Stimulated activated naive CD8-positive, alpha-beta T cell treated with anti-CD3 and anti-CD28 coated beads, Interleukin-15, Interleukin-2, amounts not matched to agents 100 U/mL and 50 U/mL, for 24 hours (primary cell): ENCODE measurements around the gene CDCA8.

Experiments used
- ATAC-seq: fragments of 150-1000 bp; cut with Tn5 transposase; one replicate; pipeline ENCODE4 v1.10.0; 2021
- DNase-seq: peaks from one replicate; pipeline ENCODE4 v3.0.0; 2021

CDCA8 gene

DNA sequence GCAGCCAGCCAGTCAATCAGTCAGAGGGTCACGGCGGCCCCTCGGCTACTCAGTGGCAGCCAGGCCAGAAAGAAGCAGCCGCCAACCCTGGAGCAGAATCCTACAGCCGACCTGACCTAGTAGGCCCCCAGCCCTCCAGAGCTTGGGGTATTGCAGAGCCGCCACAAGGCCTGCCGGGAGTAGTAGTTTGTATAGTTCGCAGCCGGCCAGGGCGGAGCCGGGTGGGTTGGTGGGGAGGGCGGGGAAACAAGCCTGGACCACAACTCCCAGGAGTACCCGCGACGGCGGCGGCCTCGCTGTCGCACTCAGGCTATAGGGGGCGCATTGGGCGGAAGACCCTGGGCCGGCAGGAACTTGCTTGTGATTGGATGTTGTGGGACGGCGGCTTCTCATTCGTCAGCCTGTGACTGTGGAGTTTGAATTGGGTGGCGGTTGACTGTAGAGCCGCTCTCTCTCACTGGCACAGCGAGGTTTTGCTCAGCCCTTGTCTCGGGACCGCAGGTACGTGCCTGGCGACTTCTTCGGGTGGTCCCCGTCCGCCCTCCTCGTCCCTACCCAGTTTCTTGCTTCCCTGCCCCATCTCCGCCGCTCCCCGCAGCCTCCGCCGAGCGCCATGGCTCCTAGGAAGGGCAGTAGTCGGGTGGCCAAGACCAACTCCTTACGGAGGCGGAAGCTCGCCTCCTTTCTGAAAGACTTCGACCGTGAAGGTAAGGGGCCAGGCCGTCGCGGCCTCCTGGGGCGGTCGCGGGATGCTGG lies at the start of gene CDCA8:
CDCA8 (plus strand) TSS at position 439 of the 756 bp plus-strand sequence; CDS start at position 614, 175 bp downstream.
- peak; percentile 98 for DNase-seq
- ATAC-seq, result peak; percentile 90

DNA sequence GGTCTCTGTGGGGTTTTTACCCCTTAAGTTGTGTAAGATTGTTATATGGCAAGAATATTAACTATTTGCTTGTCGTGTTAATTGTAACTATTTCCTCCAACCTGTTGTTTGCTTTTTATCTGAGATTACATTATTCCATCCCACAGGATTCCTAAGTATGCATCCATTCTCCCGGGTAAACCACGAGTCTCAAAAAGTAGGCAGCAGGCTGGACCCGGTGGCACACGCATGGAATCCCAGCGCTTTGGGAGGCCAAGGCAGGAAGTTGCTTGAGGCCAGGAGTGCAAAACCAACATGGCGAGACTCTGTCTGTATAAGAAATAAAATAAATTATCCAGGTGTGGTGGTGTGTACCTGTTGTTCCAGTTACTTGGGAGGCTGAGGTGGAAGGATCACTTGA lies 45.0 kb upstream of the CDCA8 start:
- no peak for DNase-seq
- ATAC-seq, result no peak

- ATAC-seq (no peak), DNase-seq (no peak)
Observed at GRCh38 chr1:37650173-37650572, 42.1 kb upstream of the CDCA8 start.

DNA sequence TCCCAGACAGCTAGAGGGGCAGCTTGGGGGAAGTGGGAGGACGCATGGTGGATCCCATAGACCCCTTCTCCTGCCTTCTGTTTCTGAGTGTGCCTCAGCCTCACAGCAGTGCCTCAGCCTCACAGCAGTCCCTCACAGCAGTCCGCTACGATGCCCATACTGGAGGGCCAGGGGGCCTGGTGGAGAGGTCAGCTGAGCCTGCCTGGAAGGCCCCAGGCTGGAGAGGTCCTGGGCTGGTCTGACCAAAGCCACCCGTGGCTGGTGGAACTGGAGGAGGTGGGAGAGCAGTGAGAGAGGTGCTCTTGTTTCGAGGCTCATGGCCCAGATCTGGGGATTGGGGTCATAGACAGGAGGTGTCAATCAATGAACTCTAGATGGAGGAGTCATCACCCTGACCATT lies 41.6 kb upstream of the CDCA8 start:
- no peak for ATAC-seq
- DNase-seq, result no peak

DNA sequence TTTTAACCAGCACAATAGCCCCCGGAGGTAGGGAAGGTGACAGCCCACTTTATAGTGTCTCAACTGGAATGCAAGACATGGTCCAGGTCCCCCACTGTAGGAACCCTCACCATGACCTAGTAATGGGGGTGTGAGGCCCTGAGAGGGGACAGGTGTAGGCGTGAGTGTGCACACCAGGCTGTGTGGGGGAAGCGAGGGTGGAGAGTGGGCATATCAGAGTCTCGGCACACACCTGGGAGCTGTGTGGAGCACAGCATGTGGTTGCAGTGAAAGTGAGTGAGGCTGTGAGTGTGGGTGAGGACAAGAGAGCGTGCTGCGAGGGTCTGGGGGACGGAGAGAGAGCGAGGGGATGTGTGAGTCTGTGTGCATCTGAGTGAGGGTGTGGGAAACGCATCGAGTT lies 40.5 kb upstream of the CDCA8 start:
- DNase-seq (no peak), ATAC-seq (no peak)

- DNase-seq (no peak), ATAC-seq (no peak)
Observed at GRCh38 chr1:37652976-37653375, 39.3 kb upstream of the CDCA8 start.

DNA sequence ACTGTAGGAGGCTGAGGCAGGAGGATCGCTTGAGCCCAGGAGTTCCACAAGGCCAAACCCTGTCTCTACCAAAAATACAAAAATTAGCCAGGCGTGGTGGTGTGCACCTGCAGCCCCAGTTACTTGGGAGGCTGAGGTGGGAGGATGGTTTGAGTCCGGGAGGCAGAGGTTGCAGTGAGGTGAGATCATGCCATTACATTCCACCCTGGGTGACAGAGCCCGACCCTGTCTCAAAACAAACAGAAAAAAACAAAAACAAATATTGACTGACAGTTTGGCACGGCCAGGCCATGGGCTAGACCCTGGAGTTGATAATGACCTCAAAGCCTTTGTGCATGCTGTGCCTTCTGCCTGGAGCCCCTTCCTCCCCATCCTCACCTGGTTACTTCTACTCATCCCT lies 38.4 kb upstream of the CDCA8 start:
- ATAC-seq (no peak), DNase-seq (no peak)

GRCh38 chr1:37655274-37655673 lies 37.0 kb upstream of the CDCA8 start:
- ATAC-seq (no peak), DNase-seq (no peak)

DNA sequence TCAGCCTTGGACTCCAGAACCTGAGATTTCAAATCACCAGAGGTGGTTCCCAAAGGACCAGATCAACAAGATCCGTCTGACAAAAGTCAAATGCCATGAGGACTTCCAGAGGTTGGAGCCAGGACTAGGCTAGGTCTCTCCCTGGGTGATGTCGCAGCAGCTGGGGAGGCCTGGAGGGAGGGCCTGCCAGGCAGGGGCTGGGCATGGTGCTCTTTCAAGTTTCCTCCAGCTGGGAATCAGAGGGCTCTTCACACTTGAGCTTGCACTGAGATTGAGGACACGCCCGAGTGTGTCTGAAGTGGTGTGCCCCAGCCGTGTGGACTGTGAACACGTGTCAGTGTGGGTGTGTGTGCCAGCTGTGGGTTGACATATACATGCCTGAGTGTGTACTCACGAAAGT lies 36.3 kb upstream of the CDCA8 start:
- ATAC-seq, result no peak
- DNase-seq, result no peak

DNA sequence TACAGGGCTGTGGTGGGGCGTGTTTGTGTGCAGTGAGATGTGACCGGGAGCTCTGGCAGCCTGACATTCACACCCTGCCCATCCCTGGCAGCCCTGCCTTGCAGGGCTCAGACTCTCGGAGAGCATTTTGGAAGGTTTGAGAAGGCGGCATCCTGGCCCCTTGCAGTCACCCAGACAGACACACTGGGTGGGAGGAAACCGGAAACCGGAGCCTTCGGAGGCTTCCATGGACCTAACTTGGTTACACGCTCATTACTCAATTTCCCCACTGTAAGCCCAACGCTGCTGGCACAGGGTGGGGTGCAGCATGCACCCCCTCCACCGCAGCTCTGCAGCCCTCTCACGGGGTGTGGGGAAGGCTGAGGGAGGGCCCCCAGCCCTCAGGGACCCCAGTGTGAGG lies 35.4 kb upstream of the CDCA8 start:
- ATAC-seq (no peak), DNase-seq (no peak)

DNA sequence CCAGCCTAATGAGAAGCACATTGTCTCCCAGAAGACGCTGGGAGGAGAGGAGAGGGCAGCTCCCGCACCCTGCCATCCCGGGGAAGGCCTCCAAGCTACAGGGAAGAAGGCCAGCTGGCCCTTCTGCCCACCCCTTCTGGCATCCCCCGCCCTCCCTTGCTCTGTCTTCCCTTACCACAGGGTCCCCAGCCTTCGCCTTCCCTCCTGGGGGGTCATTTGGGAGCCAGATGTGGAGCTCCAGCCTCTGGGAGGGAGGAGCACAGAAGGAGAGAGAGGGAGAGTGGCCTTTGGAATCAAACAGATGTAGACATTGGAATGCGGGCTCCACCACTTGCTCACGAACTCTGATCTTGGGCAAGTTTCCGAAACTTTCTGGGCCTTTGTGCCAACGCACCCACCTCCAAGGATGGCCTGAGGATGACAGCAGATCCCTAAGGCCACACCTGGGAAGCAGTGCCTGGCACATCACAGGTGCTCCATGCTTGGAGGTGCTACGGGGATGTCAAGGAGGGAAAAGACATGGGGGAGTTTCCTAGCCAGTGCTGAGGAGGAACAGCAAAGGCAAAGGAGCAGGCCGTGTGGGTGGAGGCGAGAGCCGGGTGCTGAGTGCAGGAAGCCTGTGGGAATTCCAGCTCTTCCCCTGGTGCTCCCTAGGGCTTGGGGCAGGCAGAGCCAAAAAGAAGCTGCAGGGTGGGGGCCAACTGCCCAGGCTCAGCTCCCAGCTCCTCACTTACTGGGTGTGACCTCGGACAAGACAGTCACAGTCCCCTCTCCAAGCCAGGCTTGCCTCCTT lies 34.5 kb upstream of the CDCA8 start:
- DNase-seq (no peak), ATAC-seq (no peak)

- ATAC-seq, result no peak
Observed at GRCh38 chr1:37658486-37658885, 33.8 kb upstream of the CDCA8 start.

GRCh38 chr1:37660664-37661063 lies 31.7 kb upstream of the CDCA8 start:
- DNase-seq (no peak), ATAC-seq (no peak)

More at GRCh38 chr1:37658486-37658885, 33.8 kb upstream of the CDCA8 start:
- no peak for DNase-seq

DNA sequence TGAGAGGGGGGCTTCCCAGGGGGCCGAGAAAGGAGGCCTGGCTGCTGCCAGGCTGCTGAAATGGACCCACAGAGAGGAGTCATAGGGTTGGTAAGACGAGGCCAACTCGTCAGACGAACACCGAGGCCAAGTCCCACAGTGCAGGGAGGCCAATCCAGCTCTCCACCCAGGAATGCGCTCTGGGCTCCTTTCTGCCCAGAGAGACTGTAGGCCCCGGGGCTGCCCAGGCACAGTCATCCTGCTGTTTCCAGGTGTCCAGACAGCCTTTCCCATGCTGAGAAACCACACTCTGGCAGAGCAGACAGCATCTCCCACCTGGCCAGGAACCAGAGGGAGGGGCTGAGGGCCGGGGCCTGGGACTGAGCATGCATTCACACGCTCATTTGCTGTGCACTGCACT lies 30.9 kb upstream of the CDCA8 start:
- no peak for ATAC-seq
- no peak for DNase-seq

DNA sequence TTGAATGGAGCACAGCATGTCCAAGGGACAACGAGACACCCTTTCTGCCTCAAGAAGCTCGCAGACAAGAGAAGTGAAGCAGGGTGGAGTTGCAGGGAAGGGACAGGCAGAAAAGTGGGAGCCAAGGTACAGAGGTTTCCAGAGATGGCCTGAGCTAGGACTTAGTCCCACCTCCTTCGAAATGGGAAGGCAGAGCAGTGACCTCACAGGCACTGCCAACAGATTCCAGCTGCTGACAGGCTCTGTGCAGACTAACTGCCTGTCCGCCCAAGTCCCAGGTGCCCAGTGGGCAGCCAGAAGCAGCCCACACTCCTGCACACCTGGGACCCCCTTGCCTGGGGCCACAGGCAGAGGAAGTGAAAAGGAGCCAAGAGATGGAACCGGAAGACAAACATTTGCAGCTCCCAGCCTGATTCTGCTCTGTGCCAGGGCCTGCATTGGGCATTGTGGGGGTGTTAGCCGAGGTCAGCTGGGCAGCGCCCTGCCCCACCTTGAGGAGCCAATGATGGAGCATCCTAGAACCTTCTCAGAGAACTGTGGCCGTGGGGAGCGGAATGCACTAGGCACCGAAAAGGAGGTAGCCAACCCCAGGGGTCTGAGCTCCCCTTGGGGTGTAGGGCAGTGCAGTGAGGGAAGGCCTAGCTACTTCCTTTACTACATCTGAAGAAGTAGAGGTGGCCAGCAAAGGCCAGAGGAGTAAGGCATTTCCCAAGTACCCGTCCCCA lies 30.1 kb upstream of the CDCA8 start:
- DNase-seq (no peak), ATAC-seq (no peak)

GRCh38 chr1:37663426-37664000 lies 28.8 kb upstream of the CDCA8 start:
- DNase-seq (no peak), ATAC-seq (no peak)

DNA sequence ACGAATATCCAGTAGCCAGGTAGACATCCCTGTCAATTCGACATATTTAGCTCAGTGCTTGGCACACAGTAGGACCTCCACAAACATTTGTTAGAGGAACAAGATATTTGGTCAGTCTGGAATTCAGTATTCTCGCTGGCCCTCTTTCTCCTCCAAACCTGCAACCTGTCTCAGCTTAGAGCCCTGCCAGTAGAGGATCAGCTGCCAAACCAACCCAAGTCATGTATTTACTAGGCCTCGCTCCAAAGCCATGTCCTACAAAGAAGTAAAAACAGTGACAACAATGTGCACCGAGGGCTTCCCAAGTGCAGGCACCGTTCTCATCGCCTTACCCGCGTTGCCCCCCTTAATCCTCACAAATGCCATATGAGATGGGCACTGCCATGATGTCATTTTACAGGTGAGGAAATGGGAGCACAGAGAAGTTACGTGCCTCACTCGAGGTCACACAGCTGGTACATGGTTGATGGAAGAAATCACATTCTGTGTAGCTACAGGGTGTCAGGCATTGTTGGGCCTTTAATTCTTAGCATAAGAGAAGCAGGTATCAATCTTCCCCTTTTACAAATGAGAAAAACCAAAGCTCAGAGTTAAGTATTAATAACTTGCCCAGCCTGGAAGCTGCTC lies 26.0 kb upstream of the CDCA8 start:
- DNase-seq, result no peak
- ATAC-seq, result no peak

DNA sequence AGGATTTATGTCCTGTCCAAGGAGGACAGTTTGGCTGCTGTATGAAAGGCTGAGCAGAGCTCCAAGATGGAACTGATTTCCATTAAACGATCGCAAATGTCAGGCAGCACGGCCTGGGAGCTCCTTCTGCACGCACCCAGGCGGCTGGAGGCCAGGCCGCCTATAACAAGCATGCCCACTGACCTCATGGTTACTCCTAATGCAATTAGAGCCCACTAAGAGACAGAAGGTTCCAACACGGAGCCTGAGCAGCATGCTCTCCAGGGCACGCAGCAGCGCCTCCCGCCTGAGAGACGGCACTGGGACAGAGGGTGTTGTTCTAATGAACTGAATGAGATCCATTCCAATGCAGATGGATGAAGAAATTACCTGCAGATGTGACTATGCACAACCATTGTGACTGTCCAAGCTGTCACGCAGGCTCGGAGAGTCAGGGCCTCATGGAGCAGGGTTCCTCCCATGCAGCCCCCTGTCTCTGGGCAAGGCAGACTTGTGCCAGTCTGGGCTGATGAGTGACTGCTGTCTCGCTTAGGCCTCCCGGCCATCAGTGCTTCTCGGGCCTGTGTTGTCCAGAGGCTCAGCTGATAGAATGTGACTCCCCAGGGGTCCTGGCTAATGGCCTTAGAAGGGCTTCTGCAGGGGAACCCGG lies 25.2 kb upstream of the CDCA8 start:
- no peak for ATAC-seq
- no peak for DNase-seq

- DNase-seq (no peak), ATAC-seq (no peak)
Observed at GRCh38 chr1:37670133-37670532, 22.2 kb upstream of the CDCA8 start.

- DNase-seq (no peak), ATAC-seq (no peak)
Observed at GRCh38 chr1:37671261-37671660, 21.1 kb upstream of the CDCA8 start.

DNA sequence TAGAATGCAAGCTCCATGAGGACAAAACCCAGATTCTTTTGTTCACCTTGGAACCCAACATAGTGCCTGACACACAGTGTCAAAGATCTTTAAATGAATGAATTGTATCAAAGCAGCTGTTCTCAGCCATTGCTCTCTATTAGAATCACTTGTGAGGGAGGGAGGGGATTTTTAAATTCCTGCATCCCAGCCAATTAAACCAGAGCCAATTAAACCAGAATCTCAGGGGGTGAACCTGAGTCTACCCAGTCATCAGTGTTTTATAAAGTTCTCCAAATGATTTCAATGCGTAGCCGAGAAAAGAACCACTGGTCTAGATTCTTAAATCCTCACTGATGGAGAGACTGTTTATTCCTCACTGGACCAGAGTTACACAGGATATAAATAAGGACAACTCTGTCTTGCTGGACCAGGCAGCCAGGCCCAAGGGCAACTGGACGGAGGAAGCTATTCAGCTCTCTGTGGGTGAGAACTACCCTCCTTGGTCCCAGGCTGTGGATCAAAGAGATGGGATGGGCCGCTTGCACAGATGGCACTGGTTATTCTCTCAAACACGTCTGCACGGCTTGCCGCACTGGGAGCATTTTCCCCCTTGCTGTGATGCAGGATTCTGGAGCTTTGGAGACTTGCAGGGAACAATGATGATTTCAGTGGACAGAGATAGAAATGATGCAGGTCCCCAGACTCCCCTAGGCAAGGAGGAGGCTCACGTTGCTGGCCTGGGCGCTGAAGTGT lies 20.0 kb upstream of the CDCA8 start:
- no peak for DNase-seq
- no peak for ATAC-seq
